Mesendoderm (in vitro differentiated cells): Measurements from ENCODE around the gene TNFRSF11A.
A peak's percentile ranks its signal among the peaks of the same experiment; 100 is the strongest.

Experiments
- DNase-seq: peaks from one replicate; pipeline ENCODE4 v3.0.0; 2013
- H2AK5ac ChIP-seq: 2 replicates; pipeline ENCODE4 v1.6.1; 2013; ENCODE audit warnings: low read length, inconsistent platforms
- H2BK120ac ChIP-seq: 2 replicates; pipeline ENCODE4 v1.6.1; 2013; ENCODE audit warnings: low read depth, mild to moderate bottlenecking, low read length, moderate library complexity, mixed read lengths
- H2BK15ac ChIP-seq: replicated peaks from 2 replicates; pipeline ENCODE4 v1.6.1; 2013; ENCODE audit warnings: low read depth, mild to moderate bottlenecking, moderate library complexity
- H2BK5ac ChIP-seq: 2 replicates; pipeline ENCODE4 v1.6.1; 2013; ENCODE audit warnings: low read length, inconsistent platforms
- H3K18ac ChIP-seq: 2 replicates; pipeline ENCODE4 v1.6.1; 2013; ENCODE audit warnings: mild to moderate bottlenecking, low read length, mixed read lengths
- H3K23ac ChIP-seq: one replicate; pipeline ENCODE4 v1.6.1; 2013; ENCODE audit warnings: low read length
- H3K27ac ChIP-seq: 2 replicates; pipeline ENCODE4 v1.5.1; 2013; ENCODE audit warnings: low read depth, mild to moderate bottlenecking, inconsistent platforms, low read length, moderate library complexity
- H3K27me3 ChIP-seq: 2 replicates; pipeline ENCODE4 v1.6.1; 2013; ENCODE audit warnings: low read length, control low read depth, mild to moderate bottlenecking, inconsistent platforms; ENCODE audit not compliant: insufficient read depth, poor library complexity
- H3K36me3 ChIP-seq: 2 replicates; pipeline ENCODE4 v1.6.1; 2013; ENCODE audit warnings: low read length, inconsistent platforms; ENCODE audit not compliant: control insufficient read depth, insufficient read depth
- H3K4ac ChIP-seq: one replicate; pipeline ENCODE4 v1.6.1; 2013; ENCODE audit warnings: low read depth, mild to moderate bottlenecking, low read length, moderate library complexity
- H3K4me1 ChIP-seq: 2 replicates; pipeline ENCODE4 v1.6.1; 2013; ENCODE audit warnings: low read depth, low read length, inconsistent platforms; ENCODE audit not compliant: control insufficient read depth
- H3K4me2 ChIP-seq: 2 replicates; pipeline ENCODE4 v1.6.1; 2013; ENCODE audit warnings: low read length
- H3K4me3 ChIP-seq: 2 replicates; pipeline ENCODE4 v1.5.1; 2013; ENCODE audit warnings: mild to moderate bottlenecking, low read length
- H3K56ac ChIP-seq: one replicate; pipeline ENCODE4 v1.6.1; 2013; ENCODE audit warnings: low read length
- H3K79me1 ChIP-seq: 2 replicates; pipeline ENCODE4 v1.6.1; 2013; ENCODE audit warnings: low read length, inconsistent platforms
- H3K79me2 ChIP-seq: 2 replicates; pipeline ENCODE4 v1.6.1; 2013; ENCODE audit warnings: mild to moderate bottlenecking, low read length; ENCODE audit not compliant: control insufficient read depth, insufficient read depth
- H3K9ac ChIP-seq: 2 replicates; pipeline ENCODE4 v1.6.1; 2013; ENCODE audit warnings: low read length, inconsistent platforms
- H4K5ac ChIP-seq: one replicate; pipeline ENCODE4 v1.6.1; 2013; ENCODE audit warnings: low read length
- H4K8ac ChIP-seq: one replicate; pipeline ENCODE4 v1.6.1; 2013; ENCODE audit warnings: low read depth, mild to moderate bottlenecking, control low read depth, low read length, moderate library complexity
- WGBS: extraction: QIAGEN DNeasy Blood & Tissue Kit; methylation state at CpG from one replicate; pipeline ENCODE4 v1.1.7; 2013; ENCODE audit warnings: low lambda C conversion rate, missing lambda C conversion rate; ENCODE audit not compliant: insufficient coverage; ENCODE audit errors: extremely low coverage; 5-methylcytosine and 5-hydroxymethylcytosine counted together

TNFRSF11A gene

GRCh38 chr18:62341473-62341872, 16.4 kb downstream of the TNFRSF11A start:
- no peak overlapping the region for H4K8ac ChIP-seq
- H3K4me1 ChIP-seq = peaks cover 10% of the 10 kb centered on the region
- no peaks in the 10 kb centered on the region for H3K27me3 ChIP-seq
- H3K4me3 ChIP-seq = no peak overlapping the region
- no peak overlapping the region for H3K9ac ChIP-seq
- no peaks in the 10 kb centered on the region for H3K79me1 ChIP-seq
- no peaks in the 10 kb centered on the region for H3K79me2 ChIP-seq
- H3K23ac ChIP-seq = no peak overlapping the region
- H2BK120ac ChIP-seq = no peak overlapping the region
- no CpG with 5 or more reads among the region's 3 CpGs for WGBS
- H2BK15ac ChIP-seq = no peak overlapping the region
- H2BK5ac ChIP-seq = no peak overlapping the region
- no peak overlapping the region for H3K4me2 ChIP-seq
- no peak overlapping the region for H3K27ac ChIP-seq
- H3K4ac ChIP-seq = no peak overlapping the region
- no peak overlapping the region for H3K18ac ChIP-seq
- no peak overlapping the region for H2AK5ac ChIP-seq
- no peaks in the 10 kb centered on the region for H3K36me3 ChIP-seq
- H4K5ac ChIP-seq = no peak overlapping the region
- DNase-seq = no peak
- H3K56ac ChIP-seq = no peak overlapping the region

- no peak overlapping the region for H3K4ac ChIP-seq
- H4K8ac ChIP-seq = no peak overlapping the region
- no peak overlapping the region for H3K23ac ChIP-seq
- no peak overlapping the region for H2BK120ac ChIP-seq
- H3K27me3 ChIP-seq = no peaks in the 10 kb centered on the region
- H3K18ac ChIP-seq = no peak overlapping the region
- H3K4me1 ChIP-seq = peaks cover 16% of the 10 kb centered on the region
- no peaks in the 10 kb centered on the region for H3K79me1 ChIP-seq
- DNase-seq = no peak
- no peak overlapping the region for H3K4me3 ChIP-seq
- no peak overlapping the region for H3K56ac ChIP-seq
- no peak overlapping the region for H3K9ac ChIP-seq
- no peak overlapping the region for H2BK15ac ChIP-seq
- no peak overlapping the region for H4K5ac ChIP-seq
- no peak overlapping the region for H3K4me2 ChIP-seq
- no peak overlapping the region for H3K27ac ChIP-seq
- WGBS = no CpG with 5 or more reads among the region's 4 CpGs
- H2BK5ac ChIP-seq = no peak overlapping the region
- H2AK5ac ChIP-seq = no peak overlapping the region
- no peaks in the 10 kb centered on the region for H3K79me2 ChIP-seq
- H3K36me3 ChIP-seq = no peaks in the 10 kb centered on the region
These were observed 17.8 kb downstream of the TNFRSF11A start for GRCh38 chr18:62342884-62343283.

- Histone ChIP-seq H3K18ac (no peak overlapping the region), H4K8ac (no peak overlapping the region), H3K23ac (no peak overlapping the region), H3K27me3 (no peaks in the 10 kb centered on the region), H3K79me1 (no peaks in the 10 kb centered on the region), H3K27ac (no peak overlapping the region), H2AK5ac (no peak overlapping the region), H3K36me3 (no peaks in the 10 kb centered on the region), H3K4me2 (no peak overlapping the region), H2BK5ac (no peak overlapping the region), H3K79me2 (no peaks in the 10 kb centered on the region), H3K4me1 (peaks cover 16% of the 10 kb centered on the region), H2BK15ac (no peak overlapping the region), H4K5ac (no peak overlapping the region), H3K4ac (no peak overlapping the region), H2BK120ac (no peak overlapping the region), H3K9ac (no peak overlapping the region), H3K56ac (no peak overlapping the region), H3K4me3 (no peak overlapping the region)
- no peak for DNase-seq
- no CpG with 5 or more reads among the region's 8 CpGs for WGBS
These were observed 18.2 kb downstream of the TNFRSF11A start for GRCh38 chr18:62343316-62343715.

GRCh38 chr18:62345909-62346308, 20.8 kb downstream of the TNFRSF11A start:
- H3K4ac ChIP-seq = no peak overlapping the region
- no peak for DNase-seq
- H4K5ac ChIP-seq = no peak overlapping the region
- no peaks in the 10 kb centered on the region for H3K79me2 ChIP-seq
- H3K18ac ChIP-seq = no peak overlapping the region
- H3K27me3 ChIP-seq = no peaks in the 10 kb centered on the region
- no peak overlapping the region for H2AK5ac ChIP-seq
- H3K36me3 ChIP-seq = no peaks in the 10 kb centered on the region
- no peak overlapping the region for H2BK15ac ChIP-seq
- H3K9ac ChIP-seq = no peak overlapping the region
- no CpG with 5 or more reads among the region's 2 CpGs for WGBS
- no peak overlapping the region for H3K4me2 ChIP-seq
- H3K79me1 ChIP-seq = no peaks in the 10 kb centered on the region
- no peak overlapping the region for H2BK120ac ChIP-seq
- H3K27ac ChIP-seq = no peak overlapping the region
- H4K8ac ChIP-seq = no peak overlapping the region
- no peak overlapping the region for H3K56ac ChIP-seq
- no peak overlapping the region for H2BK5ac ChIP-seq
- no peak overlapping the region for H3K23ac ChIP-seq
- H3K4me1 ChIP-seq = peaks cover 9% of the 10 kb centered on the region
- H3K4me3 ChIP-seq = no peak overlapping the region

- no peak overlapping the region for H3K56ac ChIP-seq
- H3K9ac ChIP-seq = no peak overlapping the region
- no peak for DNase-seq
- H3K4me3 ChIP-seq = no peak overlapping the region
- WGBS = no CpG with 5 or more reads among the region's 7 CpGs
- no peaks in the 10 kb centered on the region for H3K36me3 ChIP-seq
- H3K79me1 ChIP-seq = no peaks in the 10 kb centered on the region
- H3K18ac ChIP-seq = no peak overlapping the region
- H2AK5ac ChIP-seq = no peak overlapping the region
- no peaks in the 10 kb centered on the region for H3K79me2 ChIP-seq
- H3K23ac ChIP-seq = peak overlapping the region; percentile 16
- peaks cover 9% of the 10 kb centered on the region for H3K4me1 ChIP-seq
- H2BK15ac ChIP-seq = no peak overlapping the region
- H4K5ac ChIP-seq = no peak overlapping the region
- no peak overlapping the region for H3K4ac ChIP-seq
- no peak overlapping the region for H4K8ac ChIP-seq
- no peak overlapping the region for H3K27ac ChIP-seq
- H3K4me2 ChIP-seq = no peak overlapping the region
- no peak overlapping the region for H2BK120ac ChIP-seq
- H3K27me3 ChIP-seq = no peaks in the 10 kb centered on the region
- no peak overlapping the region for H2BK5ac ChIP-seq
These were observed 21.4 kb downstream of the TNFRSF11A start for GRCh38 chr18:62346333-62347088.

GRCh38 chr18:62347089-62347506, 22.0 kb downstream of the TNFRSF11A start:
- Histone ChIP-seq H2AK5ac (no peak overlapping the region), H2BK120ac (no peak overlapping the region), H3K4me1 (peaks cover 9% of the 10 kb centered on the region), H4K8ac (no peak overlapping the region), H3K18ac (no peak overlapping the region), H3K27me3 (no peaks in the 10 kb centered on the region), H3K4me2 (no peak overlapping the region), H3K4ac (no peak overlapping the region), H3K36me3 (no peaks in the 10 kb centered on the region), H3K4me3 (no peak overlapping the region), H4K5ac (no peak overlapping the region), H2BK15ac (no peak overlapping the region), H3K56ac (no peak overlapping the region), H2BK5ac (no peak overlapping the region), H3K79me1 (no peaks in the 10 kb centered on the region), H3K9ac (no peak overlapping the region), H3K27ac (no peak overlapping the region), H3K23ac (no peak overlapping the region), H3K79me2 (no peaks in the 10 kb centered on the region)
- WGBS = no CpG with 5 or more reads among the region's 6 CpGs
- peak; percentile 69 for DNase-seq
